OCI-M2 (cell line): Measurements from ENCODE around the gene ZBTB20.

Experiments used
- DNase-seq: peaks from one replicate; lab custom pipeline; 2025; ENCODE audit not compliant: unreplicated experiment; lab: John Stamatoyannopoulos, UW

Gene ZBTB20

DNA sequence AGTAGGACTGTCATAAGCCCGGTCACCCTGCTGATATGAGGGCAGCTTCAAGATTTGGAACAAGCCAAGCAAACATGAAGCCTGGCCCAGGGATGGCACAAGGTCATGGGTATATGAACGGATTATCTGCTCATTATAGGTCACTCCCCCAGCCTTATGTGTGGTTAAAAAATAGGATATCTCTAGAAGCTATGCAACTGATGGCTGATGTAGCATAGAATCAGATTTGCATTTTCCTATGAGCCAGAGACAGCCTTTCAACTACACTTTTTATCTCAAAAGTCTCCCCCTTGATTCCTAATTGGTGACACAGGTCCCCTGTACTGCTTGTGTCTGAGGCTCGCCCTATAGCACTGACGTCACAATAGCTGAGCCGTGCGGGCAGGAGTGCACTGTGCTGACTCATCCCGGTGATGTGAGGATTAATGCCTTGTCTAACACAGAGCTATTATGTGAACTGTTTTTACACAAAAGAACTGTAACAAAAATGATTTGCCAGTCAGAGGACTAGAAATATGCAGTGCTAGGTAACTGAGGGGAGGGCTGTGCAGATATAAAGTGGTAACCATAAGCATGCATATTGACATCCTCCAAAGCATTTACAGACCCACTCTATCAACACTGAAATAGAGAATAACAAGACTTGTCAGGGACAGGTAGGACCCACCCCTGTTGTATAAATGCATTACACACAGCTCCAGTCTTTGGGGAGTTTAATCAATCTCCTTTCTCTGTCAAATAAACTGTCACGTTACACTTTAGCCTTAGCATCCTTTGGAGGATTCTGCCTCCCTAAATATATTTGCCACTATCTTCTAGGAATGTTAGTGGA is 648.3 kb downstream of the ZBTB20 start:
- DNase-seq = no peak

DNA sequence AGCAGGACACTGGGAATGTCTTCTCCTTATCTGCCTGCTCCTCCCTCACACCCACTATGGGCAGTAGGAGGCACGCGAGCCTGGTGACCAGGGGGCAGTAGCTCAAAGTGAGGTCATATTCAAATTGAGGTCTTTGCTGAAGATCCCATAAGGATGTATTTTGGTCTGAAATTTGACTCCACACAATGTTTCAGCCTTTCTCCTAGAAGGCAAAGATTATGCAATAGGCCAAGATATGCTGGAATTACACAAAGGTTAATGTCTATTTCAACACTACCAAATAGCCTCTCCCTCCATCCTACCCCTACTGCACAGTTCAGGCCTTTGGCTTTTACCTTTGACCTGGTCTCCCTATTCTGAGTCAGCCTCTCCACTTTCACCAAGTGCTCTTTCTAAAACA is 650.2 kb downstream of the ZBTB20 start:
- DNase-seq = no peak

DNA sequence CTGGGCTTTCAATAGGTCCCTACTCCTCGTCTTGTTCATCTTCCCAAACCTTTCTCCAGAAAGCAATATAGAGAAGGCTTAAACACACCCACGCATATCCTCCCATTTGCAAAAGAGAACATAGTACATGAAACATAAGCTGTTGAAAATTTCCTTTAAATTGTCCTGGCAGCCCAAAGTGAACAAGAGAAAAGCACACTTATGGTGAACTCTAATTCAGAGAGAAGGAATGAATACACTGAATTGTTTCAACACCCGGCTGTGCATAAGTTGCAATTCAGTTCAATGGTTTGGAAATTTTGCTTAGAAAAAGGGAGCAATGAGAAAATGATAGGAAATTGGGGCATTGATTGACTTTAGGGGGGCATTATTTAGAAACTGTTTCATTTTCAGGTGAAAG is 650.6 kb downstream of the ZBTB20 start:
- DNase-seq = no peak

DNA sequence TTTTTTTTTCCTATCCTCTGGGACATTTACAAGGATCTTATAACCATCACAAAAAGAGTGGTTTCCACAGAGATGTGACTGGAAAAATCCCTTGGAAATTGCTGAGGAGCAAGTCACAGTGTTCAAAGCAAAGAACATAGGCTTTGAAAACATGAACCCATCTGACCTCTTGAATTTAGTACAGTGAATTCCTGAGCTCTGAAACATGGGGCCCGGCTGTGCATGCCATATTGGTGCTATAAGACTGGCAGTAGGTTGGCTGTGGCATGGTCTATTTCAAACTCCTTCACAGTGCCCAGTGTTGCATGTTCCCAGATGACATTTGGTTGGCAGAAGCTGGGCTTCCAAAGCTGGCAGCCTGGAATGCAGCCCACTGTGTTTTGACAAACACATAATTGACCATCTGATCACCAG is 651.1 kb downstream of the ZBTB20 start:
- DNase-seq = no peak

DNA sequence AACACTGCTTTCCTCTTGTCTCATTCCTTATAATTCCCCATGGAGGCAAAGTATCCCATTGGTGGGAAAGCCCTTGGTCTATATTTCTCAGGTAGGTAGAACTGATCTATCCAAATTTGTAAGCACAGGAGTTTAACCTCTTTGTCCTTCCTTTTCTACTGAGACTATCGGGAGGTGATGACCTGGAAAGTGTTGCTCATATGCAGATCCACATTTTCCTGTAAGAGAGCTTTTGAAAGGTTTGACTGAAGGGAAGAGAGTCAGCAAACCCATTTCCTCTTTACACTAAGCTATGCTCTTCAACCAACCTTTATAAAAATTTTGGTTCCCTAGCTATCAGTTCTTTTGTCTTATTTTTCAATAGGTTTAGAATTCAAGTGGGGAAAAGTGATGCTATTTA is 652.6 kb downstream of the ZBTB20 start:
- DNase-seq = no peak

DNA sequence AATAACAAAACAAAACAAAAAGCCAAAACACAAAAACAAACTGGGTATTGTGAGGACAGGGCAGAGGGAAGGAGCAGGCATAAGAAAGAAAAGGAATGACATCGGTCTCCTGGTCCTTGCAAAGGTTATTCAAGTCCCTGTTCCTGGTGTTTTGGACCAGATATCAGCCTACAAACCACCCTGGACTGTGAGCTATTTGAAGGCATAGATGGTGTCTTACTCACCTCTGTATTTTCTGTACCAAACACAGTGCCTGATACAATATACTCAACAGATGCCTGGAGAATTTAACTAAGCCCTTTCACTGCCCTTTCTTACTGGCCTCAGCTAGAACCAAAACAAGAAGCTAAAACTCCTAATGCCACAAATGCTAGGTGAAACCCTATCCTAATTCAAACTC is 656.3 kb downstream of the ZBTB20 start:
- no peak for DNase-seq

DNA sequence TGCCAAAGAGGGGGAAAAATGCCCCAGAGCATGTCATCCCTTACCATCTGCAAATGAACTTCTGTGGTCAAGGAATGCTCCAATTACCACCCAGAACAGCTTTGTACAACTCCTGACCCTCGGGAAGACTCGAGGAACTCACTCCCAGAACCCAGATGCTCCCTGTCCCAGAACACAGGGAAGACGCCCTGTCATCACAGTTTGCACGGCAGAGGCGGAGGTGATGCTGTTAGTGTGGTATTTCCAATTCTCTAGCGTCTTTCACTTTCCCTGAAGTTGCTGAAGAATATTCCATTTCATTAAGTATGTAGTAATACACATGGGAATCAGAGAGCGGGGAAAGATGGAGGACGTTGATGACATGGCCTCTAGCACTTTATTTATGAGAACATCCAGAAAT is 659.6 kb downstream of the ZBTB20 start:
- no peak for DNase-seq

DNA sequence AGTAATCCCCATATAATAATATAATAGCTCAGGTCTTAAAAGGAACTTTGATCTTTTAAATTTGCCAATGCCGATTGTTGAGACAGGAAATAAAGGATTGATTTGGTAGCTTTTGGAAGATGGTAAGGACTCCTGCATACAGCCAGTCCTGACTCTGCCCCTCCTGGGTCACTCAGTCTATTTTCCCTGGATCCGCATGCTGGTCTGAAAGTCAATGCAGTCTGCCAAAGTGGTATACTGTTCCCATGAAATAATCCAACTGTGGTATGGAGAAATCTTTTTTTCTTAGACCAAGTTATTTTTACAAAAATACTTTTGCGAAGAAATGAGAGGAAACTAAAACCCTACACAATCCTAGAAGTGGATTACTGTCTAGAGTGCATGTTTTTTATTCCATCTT is 662.2 kb downstream of the ZBTB20 start:
- DNase-seq = no peak

DNA sequence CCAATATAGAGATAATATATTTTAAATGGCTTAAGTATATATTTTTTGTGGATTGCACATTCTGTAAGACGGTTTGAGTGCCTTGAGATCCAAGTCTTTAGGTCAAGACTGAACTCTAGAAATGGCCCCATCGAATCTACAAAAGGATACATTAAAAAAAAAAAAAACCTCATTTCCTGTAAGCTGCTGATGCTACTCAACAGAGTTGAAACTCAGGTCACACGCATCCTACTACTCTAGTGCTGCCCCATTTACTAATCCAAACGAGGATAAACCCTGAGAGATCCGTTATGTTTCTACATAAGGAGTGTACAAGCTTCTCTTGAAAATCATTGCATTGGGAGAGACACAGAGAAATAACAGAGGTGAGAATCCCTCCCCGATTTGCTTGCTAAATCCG is 666.0 kb downstream of the ZBTB20 start:
- DNase-seq = no peak

DNA sequence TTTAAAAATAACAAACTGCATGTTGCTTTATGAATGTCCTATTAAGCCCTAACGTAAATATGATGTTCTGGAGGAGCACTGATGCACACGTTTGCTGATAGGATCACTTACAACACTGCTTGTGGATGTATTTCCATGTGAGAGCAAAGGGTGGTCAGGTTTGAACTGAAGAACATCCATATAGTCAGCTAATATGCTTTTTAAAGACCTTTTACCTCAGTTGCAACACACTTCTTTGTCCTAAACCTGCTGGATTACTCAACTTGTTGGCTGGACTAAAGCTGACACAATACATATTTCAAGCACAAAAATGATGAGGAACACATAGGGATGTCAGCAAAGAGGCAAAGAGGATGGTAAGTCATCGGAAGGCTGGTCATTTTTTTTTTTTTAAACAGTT is 666.6 kb downstream of the ZBTB20 start:
- no peak for DNase-seq

DNA sequence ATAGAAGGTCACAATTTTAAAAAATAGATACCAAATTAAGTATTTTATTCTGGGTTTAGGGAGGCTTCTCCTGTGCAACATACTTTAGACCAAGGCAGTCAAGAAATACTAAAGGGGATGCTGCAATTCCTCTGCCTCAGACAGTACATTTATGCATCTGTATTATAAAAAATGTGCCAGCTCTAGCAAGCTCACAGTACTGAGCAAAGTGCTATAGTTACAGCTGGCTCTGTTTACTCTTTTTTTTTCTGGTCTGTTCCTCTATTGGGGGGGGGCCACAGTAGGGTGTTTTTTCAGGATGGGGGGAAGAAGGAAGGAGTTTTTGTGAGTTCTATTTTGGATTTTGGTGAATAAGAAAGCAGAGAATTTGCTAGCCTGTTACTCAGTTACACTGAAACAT is 668.3 kb downstream of the ZBTB20 start:
- DNase-seq = no peak

DNA sequence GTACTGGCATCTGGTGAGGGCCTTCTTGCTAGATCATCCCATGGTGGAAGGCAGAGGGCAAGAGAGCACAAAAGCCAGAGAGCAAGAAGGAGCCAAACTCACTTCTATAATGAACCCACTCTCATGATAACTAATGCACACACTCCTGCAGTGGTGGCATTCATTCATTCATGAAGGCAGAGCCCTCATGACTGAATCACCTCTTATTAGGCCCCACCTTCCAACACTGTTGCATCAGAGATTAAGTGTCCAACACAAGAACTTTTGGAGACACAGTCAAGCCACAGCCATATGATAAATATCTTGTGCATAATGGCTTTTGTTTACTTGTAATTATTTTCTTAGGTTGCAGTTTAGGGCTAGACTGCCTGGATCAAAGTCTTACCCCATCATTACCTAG is 670.6 kb downstream of the ZBTB20 start:
- no peak for DNase-seq

DNA sequence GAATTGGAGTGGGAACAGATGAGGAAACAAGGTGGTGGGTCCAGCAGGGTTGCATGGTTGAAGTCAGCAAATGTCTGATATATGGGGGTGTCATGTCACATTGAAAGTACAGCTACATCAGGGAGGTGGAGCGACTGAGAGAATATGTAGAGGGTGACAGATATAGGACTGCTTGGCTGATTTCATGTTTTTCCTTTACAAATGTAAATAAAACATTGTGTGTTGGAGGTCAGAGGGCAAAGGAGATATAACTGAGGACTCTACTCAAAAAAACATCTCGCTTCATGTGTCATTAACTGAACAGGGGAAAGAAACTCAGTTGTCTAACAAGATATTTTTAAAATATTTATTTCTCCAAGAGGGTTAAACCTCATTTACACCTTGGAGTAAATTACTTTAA is 675.6 kb downstream of the ZBTB20 start:
- no peak for DNase-seq

DNA sequence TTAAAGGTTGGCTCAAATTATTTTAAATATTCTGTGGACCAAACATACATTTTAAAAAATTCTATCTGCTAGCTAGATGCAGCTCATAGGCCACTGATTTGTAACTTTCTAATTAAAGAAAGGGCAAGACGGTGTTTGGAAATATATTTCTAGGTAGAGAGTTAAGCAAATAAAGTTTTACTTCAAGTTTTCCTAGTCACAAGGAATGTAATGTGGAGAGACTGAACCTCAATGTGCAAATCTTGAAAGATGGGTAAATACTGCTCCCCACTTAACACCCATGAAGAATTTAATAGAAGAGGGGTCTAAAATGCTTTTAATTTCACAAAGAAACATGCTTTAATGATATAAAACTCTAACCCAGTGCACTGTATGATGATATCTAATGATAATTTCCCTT is 678.0 kb downstream of the ZBTB20 start:
- no peak for DNase-seq

DNA sequence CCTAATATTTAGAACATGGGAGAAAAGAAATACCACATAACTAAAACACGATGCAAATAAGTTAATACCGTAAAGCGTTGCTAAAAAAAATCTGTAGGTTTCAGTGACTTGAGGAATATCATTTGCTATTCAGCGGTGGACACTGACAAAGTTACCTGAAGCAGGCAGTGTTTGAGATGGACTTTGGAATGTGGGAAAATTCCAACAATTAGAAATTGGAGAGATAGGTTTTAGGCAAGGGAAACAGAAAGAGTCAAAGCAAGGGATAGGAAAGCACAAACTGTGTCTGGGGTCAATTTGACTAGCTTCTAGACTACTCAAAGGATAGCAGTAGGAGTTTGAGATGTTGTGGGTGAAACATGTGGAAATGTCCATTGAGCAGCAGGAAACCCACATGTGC is 680.3 kb downstream of the ZBTB20 start:
- no peak for DNase-seq

DNA sequence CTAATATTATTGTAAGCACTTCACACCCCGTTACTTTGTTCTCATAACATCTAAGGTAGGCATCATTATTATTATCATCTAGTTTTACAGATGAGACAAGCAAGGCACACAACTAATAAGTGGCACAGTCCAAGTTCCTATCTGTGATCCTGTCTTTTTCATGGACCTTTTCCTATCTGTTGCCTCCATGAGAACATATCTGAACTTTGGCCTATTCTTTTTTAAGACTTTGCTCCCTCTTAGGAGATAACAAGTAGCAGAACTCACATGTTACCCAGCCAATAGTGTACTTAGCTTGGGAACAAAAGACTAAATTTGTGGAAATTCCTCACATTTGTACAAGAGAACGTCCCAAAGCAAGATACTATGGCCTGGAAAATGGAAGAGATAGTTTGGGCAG is 680.8 kb downstream of the ZBTB20 start:
- no peak for DNase-seq

DNA sequence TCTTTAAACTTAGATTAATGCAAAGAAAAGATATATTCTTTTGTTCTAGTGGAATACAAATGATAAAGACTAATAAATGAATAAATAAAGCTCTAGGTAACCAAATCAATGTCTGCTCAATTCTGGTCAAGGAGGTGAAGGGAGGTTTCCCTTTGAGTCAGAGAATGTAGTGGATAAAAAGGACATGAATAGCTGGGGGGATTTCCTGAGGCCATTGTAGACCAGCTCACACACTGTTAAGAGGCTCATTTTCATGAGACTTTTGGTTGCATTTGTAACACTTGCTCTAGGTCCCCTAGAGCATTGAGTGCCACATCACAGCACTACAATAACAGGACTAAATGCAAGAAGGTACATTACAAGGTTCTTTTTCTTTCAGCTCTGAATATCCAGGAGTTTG is 682.5 kb downstream of the ZBTB20 start:
- DNase-seq = no peak

DNA sequence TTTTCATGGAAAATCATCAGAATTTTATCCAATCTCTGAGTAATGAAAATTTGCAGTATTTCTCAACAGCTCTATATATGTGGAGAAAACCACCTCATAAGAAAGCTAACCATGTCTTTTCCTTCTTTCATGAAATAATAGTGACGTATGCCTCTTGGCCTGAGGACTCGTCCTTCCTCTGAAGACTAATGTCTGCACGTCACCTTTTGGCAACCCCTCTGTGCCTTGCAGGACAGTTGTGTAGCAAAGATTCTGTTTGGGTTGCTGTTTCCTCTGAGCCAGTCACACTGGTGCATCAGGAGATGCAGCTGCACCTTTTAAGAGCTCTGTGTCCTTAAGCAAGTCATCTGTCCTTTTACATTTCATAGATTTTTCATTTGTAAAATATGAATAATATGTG is 684.3 kb downstream of the ZBTB20 start:
- no peak for DNase-seq

DNA sequence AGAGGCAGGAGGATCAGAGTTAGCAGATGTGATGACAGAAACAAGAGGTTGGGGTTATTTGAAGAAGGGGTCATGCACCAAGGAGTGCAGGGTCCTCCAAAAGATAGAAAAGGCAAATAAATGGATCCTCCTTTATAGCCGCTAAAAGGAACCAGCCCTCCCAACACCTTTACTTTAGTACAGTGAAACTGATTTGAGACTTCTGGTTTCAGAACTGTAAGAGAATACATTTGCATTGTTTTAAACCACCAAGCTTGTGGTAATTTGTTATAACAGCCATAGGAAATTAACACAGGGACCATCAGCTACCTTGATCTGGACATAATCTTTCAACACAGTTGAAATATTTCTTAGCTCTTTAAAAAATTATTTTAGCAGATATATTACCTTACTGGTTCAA is 686.6 kb downstream of the ZBTB20 start:
- DNase-seq = no peak

DNA sequence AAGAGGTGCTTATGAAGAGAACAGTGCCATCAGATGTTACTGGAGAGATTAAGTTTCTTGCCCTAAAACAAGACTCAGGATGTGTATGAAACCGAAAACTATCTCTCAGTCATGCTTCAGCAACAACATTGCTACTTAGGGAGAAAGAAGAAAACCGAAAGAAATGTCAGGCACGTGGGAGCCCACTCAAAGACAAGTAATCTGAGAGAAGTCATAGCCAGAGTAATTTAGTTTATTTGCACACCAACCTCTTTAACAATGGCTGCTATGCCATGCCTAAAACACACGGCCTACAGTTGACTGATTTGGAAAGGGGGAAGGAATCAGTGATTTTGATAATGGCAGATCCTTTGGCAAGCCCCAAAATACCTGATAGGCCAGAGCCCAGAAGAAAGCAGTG is 690.3 kb downstream of the ZBTB20 start:
- no peak for DNase-seq

DNA sequence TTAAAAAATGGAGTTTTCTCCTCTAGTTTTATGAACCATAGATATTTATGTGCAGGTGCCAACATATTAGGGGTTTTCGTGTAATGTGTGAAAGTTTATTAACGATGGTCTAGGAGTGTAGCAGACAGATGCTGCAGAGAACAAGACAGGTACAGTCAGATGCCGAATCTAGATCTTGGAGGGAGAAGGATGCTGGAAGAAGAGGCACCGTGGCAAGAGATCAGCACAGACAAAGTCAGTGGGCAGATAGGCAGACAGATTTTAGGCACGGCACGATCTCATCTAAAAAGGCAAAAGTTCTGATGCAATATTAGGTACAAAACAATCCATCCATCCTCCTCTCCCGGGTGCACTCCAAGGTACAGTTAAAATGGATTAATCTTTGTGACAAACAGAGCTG is 691.7 kb downstream of the ZBTB20 start:
- no peak for DNase-seq

DNA sequence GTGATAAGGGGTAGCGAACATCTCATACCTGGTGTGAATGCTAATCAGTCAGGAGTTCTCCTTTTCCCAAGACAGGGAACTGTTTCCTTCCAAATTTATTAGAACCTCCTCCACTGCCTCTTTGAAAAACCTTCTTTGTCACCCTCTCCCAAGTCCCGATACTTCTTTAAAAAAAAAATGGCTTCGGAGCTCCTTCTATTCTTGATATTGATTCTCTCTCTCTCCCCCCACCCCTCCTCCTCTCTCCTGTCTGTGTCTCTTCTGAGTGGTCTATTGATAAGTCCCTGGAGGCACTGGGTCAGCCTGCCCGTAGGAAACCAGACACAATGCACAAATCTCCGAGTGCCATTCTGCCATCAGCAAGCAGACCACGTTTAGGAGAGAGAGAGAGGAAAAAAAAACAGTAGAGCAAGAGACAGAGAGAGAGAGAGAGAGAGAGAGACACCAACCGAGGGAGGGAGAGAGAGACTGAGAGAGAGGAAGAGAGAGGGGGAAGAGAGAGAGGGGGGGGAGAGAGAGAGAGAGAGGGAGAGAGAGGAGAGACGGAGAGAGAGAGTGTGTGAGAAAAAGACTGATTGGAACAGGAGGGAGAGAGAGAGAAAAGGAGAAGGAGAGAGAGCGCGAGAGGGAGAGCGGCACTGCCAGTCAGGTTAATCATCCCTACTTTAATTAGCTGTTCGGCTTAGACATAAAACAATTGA is 692.4 kb downstream of the ZBTB20 start:
- no peak for DNase-seq

DNA sequence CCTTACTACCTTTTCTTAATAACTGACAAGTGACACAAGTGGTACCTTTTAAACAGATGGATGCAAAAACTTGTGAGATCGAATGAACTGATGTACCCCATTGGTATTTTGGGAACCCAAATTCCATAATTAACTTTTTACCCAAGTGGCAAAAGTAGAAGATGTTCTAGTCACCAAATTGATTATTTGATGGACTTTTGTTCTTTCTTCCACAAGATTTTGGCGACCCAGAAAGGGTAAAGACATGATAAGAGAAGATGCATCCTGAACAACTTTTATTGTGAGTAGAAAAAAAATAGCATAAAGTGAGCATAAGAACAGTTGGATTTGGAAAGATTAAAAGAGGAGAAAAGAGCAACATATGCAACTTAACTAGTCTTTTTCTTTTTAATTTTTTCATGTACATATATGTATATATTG is 693.7 kb downstream of the ZBTB20 start:
- no peak for DNase-seq
